ENCODE results near the gene SLCO1C1. TPM values are rescaled to one million over a fixed set of nuclear protein-coding genes. Genes with fewer than 3 reads are reported as not detected.

Gene SLCO1C1
- under 1 TPM in 1 of 4 donors, not detected in 3; 0.89 TPM for total RNA-seq

GRCh38 chr12:20695232-20695631 lies at the start of gene SLCO1C1:
Gene SLCO1C1, plus strand, starts transcription at chr12:20695332. Its CDS starts 4,245 bp downstream, at chr12:20699577.
- no peaks in the 10 kb centered on the region for H3K36me3 ChIP-seq
- H3K27ac ChIP-seq = no peak within 1 kb of the TSS
- WGBS = 56% methylated on average over 6 of the region's 6 CpGs
- DNase-seq (ENCODE audit: low spot score in 2 of 2) = no peak
- no peaks in the 10 kb centered on the region for H3K4me1 ChIP-seq
- no peak for TF ChIP-seq EP300 (IDR thresholded peaks at IDR 0.05)
- no peak for TF ChIP-seq POLR2AphosphoS5 (IDR thresholded peaks at IDR 0.05)
- TF ChIP-seq, protein P1, sequence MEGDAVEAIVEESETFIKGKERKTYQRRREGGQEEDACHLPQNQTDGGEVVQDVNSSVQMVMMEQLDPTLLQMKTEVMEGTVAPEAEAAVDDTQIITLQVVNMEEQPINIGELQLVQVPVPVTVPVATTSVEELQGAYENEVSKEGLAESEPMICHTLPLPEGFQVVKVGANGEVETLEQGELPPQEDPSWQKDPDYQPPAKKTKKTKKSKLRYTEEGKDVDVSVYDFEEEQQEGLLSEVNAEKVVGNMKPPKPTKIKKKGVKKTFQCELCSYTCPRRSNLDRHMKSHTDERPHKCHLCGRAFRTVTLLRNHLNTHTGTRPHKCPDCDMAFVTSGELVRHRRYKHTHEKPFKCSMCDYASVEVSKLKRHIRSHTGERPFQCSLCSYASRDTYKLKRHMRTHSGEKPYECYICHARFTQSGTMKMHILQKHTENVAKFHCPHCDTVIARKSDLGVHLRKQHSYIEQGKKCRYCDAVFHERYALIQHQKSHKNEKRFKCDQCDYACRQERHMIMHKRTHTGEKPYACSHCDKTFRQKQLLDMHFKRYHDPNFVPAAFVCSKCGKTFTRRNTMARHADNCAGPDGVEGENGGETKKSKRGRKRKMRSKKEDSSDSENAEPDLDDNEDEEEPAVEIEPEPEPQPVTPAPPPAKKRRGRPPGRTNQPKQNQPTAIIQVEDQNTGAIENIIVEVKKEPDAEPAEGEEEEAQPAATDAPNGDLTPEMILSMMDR (IDR thresholded peaks at IDR 0.05) = no peak
- TF ChIP-seq POLR2A (IDR thresholded peaks at IDR 0.05) = no peak
- H3K4me3 ChIP-seq = peak within 1 kb of the TSS; percentile 5
- H3K27me3 ChIP-seq = no peaks in the 10 kb centered on the region
- H3K9me3 ChIP-seq = no peaks in the 10 kb centered on the region

GRCh38 chr12:20646239-20646827 lies 48.8 kb upstream of the SLCO1C1 start:
- no peak for DNase-seq (ENCODE audit: low spot score in 2 of 2)
- no peaks in the 10 kb centered on the region for H3K4me1 ChIP-seq
- H3K9me3 ChIP-seq = no peaks in the 10 kb centered on the region
- no peak overlapping the region for H3K4me3 ChIP-seq
- H3K36me3 ChIP-seq = no peaks in the 10 kb centered on the region
- 53% methylated on average over 3 of the region's 3 CpGs for WGBS
- H3K27me3 ChIP-seq = no peaks in the 10 kb centered on the region
- no peak overlapping the region for H3K27ac ChIP-seq
- TF ChIP-seq POLR2A (IDR thresholded peaks at IDR 0.05) (no peak), EP300 (IDR thresholded peaks at IDR 0.05) (no peak), POLR2AphosphoS5 (IDR thresholded peaks at IDR 0.05) (no peak)
- TF ChIP-seq, protein P1 (IDR thresholded peaks at IDR 0.05) = peak in 1 of 2 donors; percentile 26

DNA sequence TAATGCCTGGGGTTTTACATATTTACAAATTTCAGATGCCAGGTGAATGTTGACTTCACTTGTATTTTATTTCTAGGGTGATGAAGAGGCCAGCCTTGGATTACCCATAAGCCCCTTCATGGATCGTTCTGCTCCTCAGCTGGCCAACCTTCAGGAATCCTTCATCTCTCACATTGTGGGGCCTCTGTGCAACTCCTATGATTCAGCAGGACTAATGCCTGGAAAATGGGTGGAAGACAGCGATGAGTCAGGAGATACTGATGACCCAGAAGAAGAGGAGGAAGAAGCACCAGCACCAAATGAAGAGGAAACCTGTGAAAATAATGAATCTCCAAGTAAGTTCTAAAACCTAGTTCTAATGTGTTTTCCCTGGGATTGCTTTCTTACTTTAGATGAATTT lies 41.3 kb upstream of the SLCO1C1 start:
- H3K27me3 ChIP-seq = no peaks in the 10 kb centered on the region
- H3K4me3 ChIP-seq = no peak overlapping the region
- TF ChIP-seq POLR2A (IDR thresholded peaks at IDR 0.05) (no peak), EP300 (IDR thresholded peaks at IDR 0.05) (no peak), POLR2AphosphoS5 (IDR thresholded peaks at IDR 0.05) (no peak)
- TF ChIP-seq, protein P1 (IDR thresholded peaks at IDR 0.05) = no peak
- no peaks in the 10 kb centered on the region for H3K4me1 ChIP-seq
- H3K27ac ChIP-seq = no peak overlapping the region
- no peaks in the 10 kb centered on the region for H3K36me3 ChIP-seq
- no peak for DNase-seq (ENCODE audit: low spot score in 2 of 2)
- 91% methylated on average over 2 of the region's 2 CpGs for WGBS
- H3K9me3 ChIP-seq = no peaks in the 10 kb centered on the region

- H3K36me3 ChIP-seq = no peaks in the 10 kb centered on the region
- no peaks in the 10 kb centered on the region for H3K4me1 ChIP-seq
- H3K4me3 ChIP-seq = no peak overlapping the region
- 52% methylated on average over 1 of the region's 1 CpG for WGBS
- no peak for DNase-seq (ENCODE audit: low spot score in 2 of 2)
- H3K27me3 ChIP-seq = no peaks in the 10 kb centered on the region
- no peak overlapping the region for H3K27ac ChIP-seq
- peaks cover 7% of the 10 kb centered on the region for H3K9me3 ChIP-seq
- TF ChIP-seq, protein P1 (IDR thresholded peaks at IDR 0.05) = no peak
- TF ChIP-seq POLR2A (IDR thresholded peaks at IDR 0.05) (no peak), EP300 (IDR thresholded peaks at IDR 0.05) (no peak), POLR2AphosphoS5 (IDR thresholded peaks at IDR 0.05) (no peak)
Observed at GRCh38 chr12:20656600-20656999, 38.5 kb upstream of the SLCO1C1 start.

DNA sequence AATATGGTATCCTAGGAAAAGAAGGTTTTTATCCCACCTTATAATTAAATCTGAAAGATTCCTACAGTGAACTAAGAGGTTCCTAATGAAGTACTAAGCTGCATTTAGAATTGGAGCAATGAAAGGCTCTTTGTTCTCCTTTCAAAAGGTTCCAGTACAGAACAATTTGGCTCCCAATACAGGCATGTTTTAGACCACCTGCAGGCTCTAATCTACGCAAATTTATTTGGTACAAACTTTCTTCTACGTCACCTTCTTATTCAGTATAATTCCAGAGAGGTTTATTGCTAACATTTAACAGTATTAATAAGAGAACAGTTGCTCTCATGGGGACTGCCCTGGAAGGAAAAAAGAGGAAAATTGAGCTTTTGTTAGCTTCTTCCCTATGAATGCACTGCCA lies 37.6 kb upstream of the SLCO1C1 start:
- no peaks in the 10 kb centered on the region for H3K27me3 ChIP-seq
- no peaks in the 10 kb centered on the region for H3K36me3 ChIP-seq
- WGBS = 73% methylated on average over 2 of the region's 2 CpGs
- TF ChIP-seq POLR2AphosphoS5 (IDR thresholded peaks at IDR 0.05) = no peak
- TF ChIP-seq POLR2A (IDR thresholded peaks at IDR 0.05) = no peak
- TF ChIP-seq, protein P1 (IDR thresholded peaks at IDR 0.05) = no peak
- no peak for TF ChIP-seq EP300 (IDR thresholded peaks at IDR 0.05)
- DNase-seq (ENCODE audit: low spot score in 2 of 2) = no peak
- H3K9me3 ChIP-seq = peaks cover 7% of the 10 kb centered on the region
- H3K27ac ChIP-seq = no peak overlapping the region
- H3K4me3 ChIP-seq = no peak overlapping the region
- no peaks in the 10 kb centered on the region for H3K4me1 ChIP-seq

Data from suprapubic skin (tissue), 4 donors.